CD8-positive, alpha-beta memory T cell (primary cell): Measurements from ENCODE around the gene RIN3. TPM values are rescaled to one million over a fixed set of nuclear protein-coding genes. Genes with fewer than 3 reads are reported as not detected.
A peak's percentile ranks its signal among the peaks of the same experiment; 100 is the strongest.

Experiments used
- CTCF ChIA-PET: fragments of 350-600 bp; sonication (Branson Sonifier 250); formaldehyde crosslinking; loops from one replicate; lab custom pipeline; 2021; ENCODE audit warnings: antibody characterized with exemption; lab: Charles Lee
- POLR2A ChIA-PET: fragments of 350-600 bp; sonication (Branson Sonifier 250); formaldehyde crosslinking; loops from one replicate; lab custom pipeline; 2021; ENCODE audit warnings: antibody characterized with exemption; lab: Charles Lee
- DNase-seq, 5 donors: peaks; one replicate each; pipeline versions ENCODE4 v3.0.0 to v3.0.0-alpha.2; 2020 to 2022; ENCODE audit warnings: mixed read lengths in 1 of 5
- H3K27ac ChIP-seq: one replicate; pipeline ENCODE4 v1.7.0; 2013; ENCODE audit warnings: low read depth, mild to moderate bottlenecking, low read length, moderate library complexity
- H3K27me3 ChIP-seq: 2 replicates; pipeline ENCODE4 v1.7.0; 2013; ENCODE audit warnings: low read length, mild to moderate bottlenecking; ENCODE audit not compliant: insufficient read depth, poor library complexity, severe bottlenecking
- H3K36me3 ChIP-seq: 2 replicates; pipeline ENCODE4 v1.7.0; 2013; ENCODE audit warnings: mild to moderate bottlenecking, low read length, moderate library complexity; ENCODE audit not compliant: insufficient read depth
- H3K4me1 ChIP-seq: 2 replicates; pipeline ENCODE4 v1.7.0; 2013; ENCODE audit warnings: mild to moderate bottlenecking, low read length, moderate library complexity; ENCODE audit not compliant: insufficient read depth
- H3K4me3 ChIP-seq: 2 replicates; pipeline ENCODE4 v1.7.0; 2013; ENCODE audit warnings: mild to moderate bottlenecking, low read length
- H3K9me3 ChIP-seq: 2 replicates; pipeline ENCODE4 v1.7.0; 2013; ENCODE audit warnings: mild to moderate bottlenecking, low read length
- H3K27ac Mint-ChIP-seq, 8 donors: one replicate each; pipeline ENCODE4 v1.8.0; 2020 to 2021; ENCODE audit warnings: mixed read lengths in 8 of 8, mild to moderate bottlenecking in 6 of 8, inconsistent platforms in 3 of 8, moderate library complexity in 3 of 8
- H3K27me3 Mint-ChIP-seq, 2 donors: one replicate each; pipeline ENCODE4 v1.8.0; 2020 to 2021; ENCODE audit warnings: mixed read lengths in 2 of 2, mild to moderate bottlenecking in 1 of 2, moderate library complexity in 1 of 2
- H3K36me3 Mint-ChIP-seq, 3 donors: one replicate each; pipeline ENCODE4 v1.8.0; 2020 to 2021; ENCODE audit warnings: mixed read lengths in 3 of 3, inconsistent platforms in 1 of 3, mild to moderate bottlenecking in 1 of 3
- H3K4me1 Mint-ChIP-seq, 3 donors: one replicate each; pipeline ENCODE4 v1.8.0; 2020 to 2021; ENCODE audit warnings: mixed read lengths in 3 of 3, inconsistent platforms in 1 of 3, mild to moderate bottlenecking in 1 of 3
- H3K4me3 Mint-ChIP-seq, 7 donors: one replicate each; pipeline ENCODE4 v1.8.0; 2020 to 2021; ENCODE audit warnings: mixed read lengths in 7 of 7, mild to moderate bottlenecking in 6 of 7, moderate library complexity in 4 of 7, inconsistent platforms in 2 of 7
- H3K9me3 Mint-ChIP-seq, 5 donors: one replicate each; pipeline ENCODE4 v1.8.0; 2020 to 2022; ENCODE audit warnings: mixed read lengths in 5 of 5, mild to moderate bottlenecking in 3 of 5, moderate library complexity in 2 of 5, inconsistent platforms in 1 of 5
- polyA plus RNA-seq: library from polyadenylated mRNA; unstranded; fragments of 300-500 nt; fragmentation: Illumina TruSeq; gene quantifications from one replicate; pipeline ENCODE4 v1.2.3, GENCODE V29; 2021
- total RNA-seq, 2 experiments: library from RNA; stranded (reverse); gene quantifications; one replicate each; pipeline ENCODE4 v1.2.3, GENCODE V29; 2021

RIN3 gene
- total and polyA plus RNA-seq, 3 experiments from 2014 or later, result 31.9 to 47.4 (median 46.0) TPM

DNA sequence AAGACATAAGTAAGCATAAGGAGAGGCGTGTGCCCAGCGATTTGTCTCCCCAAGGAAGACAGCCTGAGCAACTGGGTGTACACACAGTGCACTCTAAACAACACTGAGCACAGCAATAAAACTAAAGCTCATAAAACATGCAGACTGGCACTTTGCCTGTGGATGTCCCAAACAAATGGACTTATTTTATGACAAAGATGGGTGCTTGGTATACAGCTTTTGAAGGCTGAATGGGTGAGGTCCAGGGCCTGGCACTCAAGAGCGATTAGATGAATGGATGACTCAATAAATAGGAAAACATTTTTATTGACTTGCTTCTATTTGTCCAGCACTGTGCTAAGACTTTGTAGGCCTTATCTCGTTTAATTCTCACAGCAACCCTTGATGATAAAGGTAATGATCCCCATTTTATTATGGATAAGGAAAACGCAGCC is 206.3 kb downstream of the RIN3 start:
- H3K27ac ChIP-seq, result no peak overlapping the region
- Mint-ChIP-seq H3K4me3 (no peak overlapping the region), H3K36me3 (peaks cover 0 to 9% (median 0%) of the 10 kb centered on the region in 3 donors), H3K27ac (no peak overlapping the region), H3K9me3 (peaks cover 0 to 2% (median 0%) of the 10 kb centered on the region in 5 donors), H3K4me1 (peaks cover 3 to 6% (median 3%) of the 10 kb centered on the region in 3 donors), H3K27me3 (no peaks in the 10 kb centered on the region)
- no peak for DNase-seq
- ChIA-PET POLR2A (no interaction called here), CTCF (no interaction called here)
- H3K4me1 ChIP-seq, result no peaks in the 10 kb centered on the region
- H3K27me3 ChIP-seq, result no peaks in the 10 kb centered on the region
- H3K9me3 ChIP-seq, result no peaks in the 10 kb centered on the region
- H3K4me3 ChIP-seq, result no peak overlapping the region
- no peaks in the 10 kb centered on the region for H3K36me3 ChIP-seq

GRCh38 chr14:92724516-92725340 is 211.1 kb downstream of the RIN3 start:
- Histone ChIP-seq H3K9me3 (no peaks in the 10 kb centered on the region), H3K27ac (no peak overlapping the region), H3K4me3 (no peak overlapping the region), H3K36me3 (no peaks in the 10 kb centered on the region), H3K27me3 (no peaks in the 10 kb centered on the region), H3K4me1 (no peaks in the 10 kb centered on the region)
- DNase-seq, result no peak
- ChIA-PET POLR2A (no interaction called here), CTCF (interaction anchor here (1.5 kb wide), 1 partner anchor 12 kb away, joined by 6 read pairs; no protein-coding TSS in a partner anchor)
- Mint-ChIP-seq H3K9me3 (peaks cover 0 to 2% (median 0%) of the 10 kb centered on the region in 5 donors), H3K27me3 (peaks cover 4 to 19% of the 10 kb centered on the region in 2 donors), H3K4me3 (no peak overlapping the region), H3K36me3 (peaks cover 0 to 18% (median 3%) of the 10 kb centered on the region in 3 donors), H3K27ac (no peak overlapping the region), H3K4me1 (peaks cover under 1 to 16% (median 9%) of the 10 kb centered on the region in 3 donors)

DNA sequence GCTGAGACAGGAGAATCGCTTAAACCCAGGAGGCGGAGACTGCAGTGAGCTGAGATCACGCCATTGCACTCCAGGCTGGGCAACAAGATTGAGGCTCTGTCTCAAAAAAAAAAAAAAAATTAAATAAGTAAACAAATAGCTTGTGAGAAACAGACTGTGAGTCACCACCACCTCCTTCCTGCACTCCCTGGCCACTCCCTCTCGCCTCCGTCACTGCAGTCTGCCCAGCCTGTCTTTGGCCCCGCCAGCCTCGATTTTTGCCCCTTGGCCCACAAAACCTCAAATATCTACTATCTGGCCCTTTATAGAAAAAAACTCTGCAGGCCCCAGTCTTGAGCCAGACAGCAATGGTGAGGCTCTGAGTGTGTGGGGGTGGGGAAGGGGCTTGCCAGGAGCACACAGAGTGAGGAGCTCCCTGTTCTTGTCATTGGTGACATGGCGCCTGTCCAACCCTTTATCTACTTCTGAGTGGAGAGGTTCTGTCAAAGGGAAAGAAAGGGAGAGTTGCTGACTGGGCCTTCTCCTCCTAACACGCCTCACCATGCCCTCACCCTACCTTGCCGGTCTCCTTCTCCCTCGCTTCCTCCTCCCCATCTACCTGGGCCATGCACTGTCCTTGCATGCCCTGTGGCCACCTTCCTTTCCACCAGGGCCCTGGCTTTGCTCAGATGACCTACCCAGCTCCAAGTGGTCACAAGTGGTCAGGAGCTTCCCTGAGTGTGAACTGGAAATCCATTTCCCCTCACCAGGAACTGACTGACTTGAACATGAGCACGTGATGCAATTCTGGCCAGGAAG is 212.8 kb downstream of the RIN3 start:
- H3K36me3 Mint-ChIP-seq, result peaks cover under 1 to 18% (median 3%) of the 10 kb centered on the region in 3 donors
- peak overlapping the region in 4 of 8 donors; percentile 27 to 91 (median 62) for H3K27ac Mint-ChIP-seq
- Histone ChIP-seq H3K4me3 (no peak overlapping the region), H3K27me3 (no peaks in the 10 kb centered on the region), H3K4me1 (no peaks in the 10 kb centered on the region), H3K27ac (no peak overlapping the region), H3K9me3 (no peaks in the 10 kb centered on the region), H3K36me3 (no peaks in the 10 kb centered on the region)
- ChIA-PET POLR2A (no interaction called here), CTCF (interaction anchor here (1.5 kb wide), 1 partner anchor 13 kb away, joined by 6 read pairs; no protein-coding TSS in a partner anchor)
- peaks cover 10 to 23% of the 10 kb centered on the region in 2 donors for H3K27me3 Mint-ChIP-seq
- H3K4me1 Mint-ChIP-seq, result peaks cover 5 to 21% (median 12%) of the 10 kb centered on the region in 3 donors
- peaks cover 0 to 2% (median 0%) of the 10 kb centered on the region in 5 donors for H3K9me3 Mint-ChIP-seq
- peak in 4 of 5 donors; percentile 23 to 67 (median 36) for DNase-seq
- H3K4me3 Mint-ChIP-seq, result peak overlapping the region in 2 of 7 donors; percentile 10 to 24

GRCh38 chr14:92726933-92727262 is 213.3 kb downstream of the RIN3 start:
- H3K27ac Mint-ChIP-seq, result peak overlapping the region in 1 of 8 donors; percentile 20
- peaks cover 5 to 23% (median 6%) of the 10 kb centered on the region in 3 donors for H3K36me3 Mint-ChIP-seq
- CTCF ChIA-PET, result no interaction called here
- H3K27me3 Mint-ChIP-seq, result peaks cover 12 to 23% of the 10 kb centered on the region in 2 donors
- no peaks in the 10 kb centered on the region for H3K9me3 ChIP-seq
- peaks cover 5 to 21% (median 12%) of the 10 kb centered on the region in 3 donors for H3K4me1 Mint-ChIP-seq
- no peak for DNase-seq
- H3K36me3 ChIP-seq, result no peaks in the 10 kb centered on the region
- POLR2A ChIA-PET, result no interaction called here
- no peak overlapping the region for H3K4me3 ChIP-seq
- no peaks in the 10 kb centered on the region for H3K27me3 ChIP-seq
- H3K27ac ChIP-seq, result no peak overlapping the region
- no peaks in the 10 kb centered on the region for H3K4me1 ChIP-seq
- H3K4me3 Mint-ChIP-seq, result peak overlapping the region in 1 of 7 donors; percentile 24
- H3K9me3 Mint-ChIP-seq, result peaks cover 0 to 2% (median 0%) of the 10 kb centered on the region in 5 donors

GRCh38 chr14:92728759-92729364 is 215.3 kb downstream of the RIN3 start:
- H3K27ac Mint-ChIP-seq, result no peak overlapping the region

GRCh38 chr14:92729634-92730358 is 216.2 kb downstream of the RIN3 start:
- H3K27me3 Mint-ChIP-seq, result peaks cover 12 to 23% of the 10 kb centered on the region in 2 donors
- no peak overlapping the region for H3K27ac ChIP-seq
- CTCF ChIA-PET, result no interaction called here
- no peaks in the 10 kb centered on the region for H3K4me1 ChIP-seq
- peaks cover 5 to 18% (median 6%) of the 10 kb centered on the region in 3 donors for H3K36me3 Mint-ChIP-seq
- no peak for DNase-seq
- H3K4me3 Mint-ChIP-seq, result peak overlapping the region in 1 of 7 donors; percentile 50
- no peak overlapping the region for H3K4me3 ChIP-seq
- no peaks in the 10 kb centered on the region for H3K9me3 ChIP-seq
- no peaks in the 10 kb centered on the region for H3K36me3 ChIP-seq
- peaks cover 0 to 2% (median 0%) of the 10 kb centered on the region in 5 donors for H3K9me3 Mint-ChIP-seq
- POLR2A ChIA-PET, result no interaction called here
- H3K27me3 ChIP-seq, result no peaks in the 10 kb centered on the region
- H3K27ac Mint-ChIP-seq, result no peak overlapping the region
- H3K4me1 Mint-ChIP-seq, result peaks cover 5 to 21% (median 12%) of the 10 kb centered on the region in 3 donors

More at GRCh38 chr14:92728759-92729364, 215.3 kb downstream of the RIN3 start:
- Mint-ChIP-seq H3K36me3 (peaks cover 5 to 26% (median 6%) of the 10 kb centered on the region in 3 donors), H3K27me3 (peaks cover 12 to 23% of the 10 kb centered on the region in 2 donors), H3K4me3 (no peak overlapping the region), H3K4me1 (peaks cover 5 to 21% (median 12%) of the 10 kb centered on the region in 3 donors), H3K9me3 (peaks cover 0 to 2% (median 0%) of the 10 kb centered on the region in 5 donors)
- H3K27ac ChIP-seq, result no peak overlapping the region
- H3K36me3 ChIP-seq, result no peaks in the 10 kb centered on the region
- H3K27me3 ChIP-seq, result no peaks in the 10 kb centered on the region
- no peak for DNase-seq
- CTCF ChIA-PET, result no interaction called here
- H3K9me3 ChIP-seq, result no peaks in the 10 kb centered on the region
- POLR2A ChIA-PET, result interaction anchor here (0.6 kb wide), 1 partner anchor 55 kb away, joined by 3 read pairs; no protein-coding TSS in a partner anchor
- H3K4me1 ChIP-seq, result no peaks in the 10 kb centered on the region
- H3K4me3 ChIP-seq, result no peak overlapping the region

GRCh38 chr14:92731622-92732115 is 218.1 kb downstream of the RIN3 start:
- peaks cover 5 to 14% (median 7%) of the 10 kb centered on the region in 3 donors for H3K4me1 Mint-ChIP-seq
- no peak overlapping the region for H3K27ac Mint-ChIP-seq
- H3K36me3 Mint-ChIP-seq, result peaks cover 5 to 15% (median 6%) of the 10 kb centered on the region in 3 donors
- Histone ChIP-seq H3K27me3 (no peaks in the 10 kb centered on the region), H3K4me3 (no peak overlapping the region), H3K27ac (no peak overlapping the region), H3K4me1 (no peaks in the 10 kb centered on the region), H3K9me3 (no peaks in the 10 kb centered on the region), H3K36me3 (no peaks in the 10 kb centered on the region)
- DNase-seq, result no peak
- peaks cover 10 to 18% of the 10 kb centered on the region in 2 donors for H3K27me3 Mint-ChIP-seq
- POLR2A ChIA-PET, result no interaction called here
- H3K4me3 Mint-ChIP-seq, result no peak overlapping the region
- CTCF ChIA-PET, result no interaction called here
- peaks cover 0 to 2% (median 0%) of the 10 kb centered on the region in 5 donors for H3K9me3 Mint-ChIP-seq
